Vagina (tissue), 2 donors: ENCODE data around the gene GAN. TPM values are rescaled to one million over a fixed set of nuclear protein-coding genes. Genes with fewer than 3 reads are reported as not detected.

Source experiments
- DNase-seq, 2 donors: peaks; one replicate each; pipeline ENCODE4 v3.0.0-alpha.2; 2017; ENCODE audit errors: extremely low spot score in 2 of 2
- H3K27ac ChIP-seq: fragments of 200-600 bp; sonication (generic); one replicate; pipeline ENCODE4 v1.5.1; 2019
- H3K27me3 ChIP-seq: fragments of 200-600 bp; sonication (generic); one replicate; pipeline ENCODE4 v1.5.1; 2019
- H3K36me3 ChIP-seq, 2 donors: fragments of 200-600 bp; sonication (generic); one replicate each; pipeline ENCODE4 v1.5.1; 2017 to 2019
- H3K4me1 ChIP-seq: fragments of 200-600 bp; sonication (generic); one replicate; pipeline ENCODE4 v1.5.1; 2019
- H3K4me3 ChIP-seq, 2 donors: fragments of 200-600 bp; sonication (generic); 1 replicate in 1 of 2; 2 replicates in 1 of 2; pipeline ENCODE4 v1.5.1; 2016 to 2019
- H3K9me3 ChIP-seq: fragments of 200-600 bp; sonication (generic); one replicate; pipeline ENCODE4 v1.5.1; 2019
- POLR2A ChIP-seq, 2 donors: fragments of 450-650 bp; IDR thresholded peaks; one replicate each; pipeline ENCODE4 v1.6.1; 2017; ENCODE audit warnings: antibody characterized with exemption in 2 of 2, mild to moderate bottlenecking in 2 of 2, moderate library complexity in 2 of 2
- POLR2AphosphoS5 ChIP-seq, 2 donors: sonication (generic); formaldehyde crosslinking; IDR thresholded peaks; one replicate each; pipeline ENCODE4 v1.9.0; 2017; ENCODE audit warnings: antibody characterized with exemption in 2 of 2, mild to moderate bottlenecking in 2 of 2, low read depth in 1 of 2; ENCODE audit not compliant: insufficient read depth in 1 of 2
- intact Hi-C: fragments of 100-400 bp; cut with DNase I; formaldehyde crosslinking; loops from one replicate; pipeline ENCODE4 v1.15.1; 2023
- total RNA-seq: library from RNA; depleted of rRNA; stranded (reverse); fragments of >200 nt; gene quantifications from one replicate; pipeline ENCODE4 v1.2.3, GENCODE V29; 2016
- TF ChIP-seq, protein P1 (sequence below), 3 experiments: fragments of 450-650 bp in 2 of 3; fragments of 200-600 bp in 1 of 3; sonication (generic) in 1 of 3; IDR thresholded peaks; one replicate each; pipeline ENCODE4 v1.5.1; 2017 to 2019; ENCODE audit warnings: antibody characterized with exemption in 3 of 3, mild to moderate bottlenecking in 2 of 3, moderate library complexity in 2 of 3

The GAN gene
- total RNA-seq, 1 donor from 2014 or later, result 20.9 TPM

DNA sequence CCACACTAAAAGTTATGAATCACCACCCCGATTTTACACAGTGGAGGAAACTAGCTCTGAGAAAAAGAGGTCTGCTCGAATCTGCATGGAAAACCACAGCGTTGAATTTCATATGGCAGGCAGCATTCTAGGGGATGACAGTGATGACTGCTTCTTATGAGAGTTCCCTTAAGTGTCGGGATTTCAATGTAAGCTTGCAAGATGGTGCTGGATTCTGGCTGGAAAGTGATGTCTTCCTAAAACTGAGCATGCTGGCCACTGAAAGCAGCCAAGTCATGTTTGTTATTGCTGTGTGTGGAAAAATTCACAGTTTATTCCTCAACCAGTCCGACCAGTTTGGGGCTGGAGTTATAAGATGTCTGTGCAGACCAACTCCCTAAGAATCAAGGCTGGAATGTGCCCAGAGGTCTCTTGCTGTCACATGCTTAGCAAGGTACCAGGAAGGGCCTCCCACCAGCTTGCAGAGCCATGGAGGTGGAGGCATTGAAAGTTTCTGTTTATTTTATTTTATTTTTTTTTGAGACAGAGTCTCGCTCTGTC lies 37.2 kb upstream of the GAN start:
- Histone ChIP-seq H3K9me3 (no peaks in the 10 kb centered on the region), H3K27ac (no peak overlapping the region), H3K27me3 (no peaks in the 10 kb centered on the region), H3K36me3 (no peaks in the 10 kb centered on the region), H3K4me3 (no peak overlapping the region), H3K4me1 (no peaks in the 10 kb centered on the region)
- DNase-seq, result no peak
- intact Hi-C loops, result no loop called here
- TF ChIP-seq POLR2A (IDR thresholded peaks at IDR 0.05) (no peak), POLR2AphosphoS5 (IDR thresholded peaks at IDR 0.05; ENCODE audit: insufficient read depth in 1 of 2, low read depth in 1 of 2) (peak in 1 of 2 donors; percentile 53)
- TF ChIP-seq, protein P1, sequence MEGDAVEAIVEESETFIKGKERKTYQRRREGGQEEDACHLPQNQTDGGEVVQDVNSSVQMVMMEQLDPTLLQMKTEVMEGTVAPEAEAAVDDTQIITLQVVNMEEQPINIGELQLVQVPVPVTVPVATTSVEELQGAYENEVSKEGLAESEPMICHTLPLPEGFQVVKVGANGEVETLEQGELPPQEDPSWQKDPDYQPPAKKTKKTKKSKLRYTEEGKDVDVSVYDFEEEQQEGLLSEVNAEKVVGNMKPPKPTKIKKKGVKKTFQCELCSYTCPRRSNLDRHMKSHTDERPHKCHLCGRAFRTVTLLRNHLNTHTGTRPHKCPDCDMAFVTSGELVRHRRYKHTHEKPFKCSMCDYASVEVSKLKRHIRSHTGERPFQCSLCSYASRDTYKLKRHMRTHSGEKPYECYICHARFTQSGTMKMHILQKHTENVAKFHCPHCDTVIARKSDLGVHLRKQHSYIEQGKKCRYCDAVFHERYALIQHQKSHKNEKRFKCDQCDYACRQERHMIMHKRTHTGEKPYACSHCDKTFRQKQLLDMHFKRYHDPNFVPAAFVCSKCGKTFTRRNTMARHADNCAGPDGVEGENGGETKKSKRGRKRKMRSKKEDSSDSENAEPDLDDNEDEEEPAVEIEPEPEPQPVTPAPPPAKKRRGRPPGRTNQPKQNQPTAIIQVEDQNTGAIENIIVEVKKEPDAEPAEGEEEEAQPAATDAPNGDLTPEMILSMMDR (IDR thresholded peaks at IDR 0.05), result no peak

DNA sequence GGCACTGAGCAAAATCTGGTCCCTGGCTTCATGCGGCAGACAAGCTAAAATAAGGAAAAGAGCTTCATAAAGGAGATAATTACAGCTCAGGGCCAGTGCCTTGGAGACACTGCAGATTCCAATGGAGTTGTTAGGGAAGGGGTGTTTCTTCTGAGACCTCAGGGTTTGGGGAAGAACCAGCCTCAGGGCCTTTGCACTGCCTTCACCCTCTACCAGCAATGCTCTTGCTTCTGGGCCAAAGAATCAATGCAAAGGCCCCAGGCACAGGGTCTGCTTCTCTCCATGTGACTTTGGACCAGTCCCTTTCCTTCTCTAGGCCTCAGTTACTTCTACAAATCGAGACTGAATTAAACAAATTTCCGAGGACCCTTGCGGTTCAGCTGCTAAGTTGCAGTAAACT lies 36.2 kb upstream of the GAN start:
- no peak for DNase-seq
- H3K36me3 ChIP-seq, result no peaks in the 10 kb centered on the region
- H3K27me3 ChIP-seq, result no peaks in the 10 kb centered on the region
- H3K4me3 ChIP-seq, result no peak overlapping the region
- H3K9me3 ChIP-seq, result no peaks in the 10 kb centered on the region
- intact Hi-C loops, result no loop called here
- H3K4me1 ChIP-seq, result no peaks in the 10 kb centered on the region
- no peak overlapping the region for H3K27ac ChIP-seq
- TF ChIP-seq POLR2A (IDR thresholded peaks at IDR 0.05), result no peak
- TF ChIP-seq, protein P1 (IDR thresholded peaks at IDR 0.05), result no peak

DNA sequence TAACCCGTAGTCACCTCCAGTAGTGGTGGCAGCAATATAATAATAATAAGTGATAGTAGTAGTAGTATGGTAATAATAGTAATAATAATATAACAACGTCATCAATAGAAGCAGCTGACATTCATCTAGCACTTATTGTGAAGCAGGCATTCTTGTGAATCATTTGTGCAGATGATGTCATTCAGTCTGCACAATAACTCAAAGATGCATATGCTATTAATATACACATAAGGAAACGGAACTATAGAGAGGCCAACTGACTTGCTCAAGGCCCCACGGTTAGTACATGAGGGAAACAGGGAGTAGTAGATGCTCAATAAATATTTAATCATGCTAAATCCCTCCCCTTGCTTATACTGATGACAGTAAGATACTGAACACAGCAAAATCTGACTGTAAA lies 35.4 kb upstream of the GAN start:
- no peak overlapping the region for H3K4me3 ChIP-seq
- no peaks in the 10 kb centered on the region for H3K36me3 ChIP-seq
- no peaks in the 10 kb centered on the region for H3K4me1 ChIP-seq
- no peak for DNase-seq
- intact Hi-C loops, result no loop called here
- H3K27ac ChIP-seq, result no peak overlapping the region
- no peaks in the 10 kb centered on the region for H3K27me3 ChIP-seq
- H3K9me3 ChIP-seq, result no peaks in the 10 kb centered on the region
- TF ChIP-seq POLR2A (IDR thresholded peaks at IDR 0.05) (no peak), POLR2AphosphoS5 (IDR thresholded peaks at IDR 0.05; ENCODE audit: insufficient read depth in 1 of 2, low read depth in 1 of 2) (peak in 1 of 2 donors; percentile 46)
- TF ChIP-seq, protein P1 (IDR thresholded peaks at IDR 0.05), result no peak

GRCh38 chr16:81280393-81280792 lies 34.4 kb upstream of the GAN start:
- no peak for DNase-seq
- Histone ChIP-seq H3K9me3 (no peaks in the 10 kb centered on the region), H3K36me3 (no peaks in the 10 kb centered on the region), H3K27me3 (no peaks in the 10 kb centered on the region), H3K4me3 (no peak overlapping the region), H3K4me1 (no peaks in the 10 kb centered on the region), H3K27ac (no peak overlapping the region)
- TF ChIP-seq POLR2AphosphoS5 (IDR thresholded peaks at IDR 0.05; ENCODE audit: insufficient read depth in 1 of 2, low read depth in 1 of 2) (no peak), POLR2A (IDR thresholded peaks at IDR 0.05) (no peak)
- TF ChIP-seq, protein P1 (IDR thresholded peaks at IDR 0.05), result no peak
- intact Hi-C loops, result no loop called here

DNA sequence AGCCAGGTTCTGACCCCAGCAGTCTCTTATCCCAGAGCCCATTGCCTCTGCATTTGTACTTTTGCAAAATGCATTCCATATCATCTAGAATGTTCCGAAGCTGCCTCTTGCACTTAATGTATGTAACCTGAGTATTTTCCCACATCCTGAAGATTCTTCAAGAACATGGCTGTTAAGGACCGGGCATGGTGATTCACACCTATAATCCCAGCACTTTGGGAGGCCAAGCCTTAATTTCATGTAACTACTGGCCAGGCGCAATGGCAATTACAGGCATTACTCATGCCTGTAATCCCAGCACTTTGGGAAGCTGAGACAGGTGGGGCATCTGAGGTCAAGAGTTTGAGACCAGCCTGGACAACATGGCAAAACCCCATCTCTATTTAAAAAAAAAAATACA lies 31.7 kb upstream of the GAN start:
- no peaks in the 10 kb centered on the region for H3K9me3 ChIP-seq
- TF ChIP-seq POLR2A (IDR thresholded peaks at IDR 0.05) (no peak), POLR2AphosphoS5 (IDR thresholded peaks at IDR 0.05; ENCODE audit: insufficient read depth in 1 of 2, low read depth in 1 of 2) (peak in 1 of 2 donors; percentile 17)
- TF ChIP-seq, protein P1 (IDR thresholded peaks at IDR 0.05), result no peak
- no peaks in the 10 kb centered on the region for H3K36me3 ChIP-seq
- H3K4me3 ChIP-seq, result no peak overlapping the region
- no peaks in the 10 kb centered on the region for H3K4me1 ChIP-seq
- no peak overlapping the region for H3K27ac ChIP-seq
- intact Hi-C loops, result no loop called here
- no peak for DNase-seq
- no peaks in the 10 kb centered on the region for H3K27me3 ChIP-seq
